GM12875 (cell line): ENCODE measurements around the gene HIVEP3.

Experiments
- H3K4me3 ChIP-seq: one replicate; pipeline ENCODE4 v1.5.1; 2011; ENCODE audit warnings: low read depth, low read length, control low read depth
- CTCF ChIP-seq: IDR thresholded peaks from 2 replicates; pipeline ENCODE4 v1.5.1; 2011; ENCODE audit warnings: low read depth, mild to moderate bottlenecking, control low read depth, inconsistent platforms, low read length, moderate library complexity, borderline replicate concordance; ENCODE audit not compliant: insufficient read depth

The HIVEP3 gene

GRCh38 chr1:41632781-41633575 is 285.7 kb downstream of the HIVEP3 start:
- no peak for TF ChIP-seq CTCF
- no peak overlapping the region for H3K4me3 ChIP-seq

- no peak for TF ChIP-seq CTCF
- H3K4me3 ChIP-seq: no peak overlapping the region
These were observed 286.8 kb downstream of the HIVEP3 start for GRCh38 chr1:41631971-41632370.

- TF ChIP-seq CTCF: no peak
- H3K4me3 ChIP-seq: no peak overlapping the region
These were observed 287.6 kb downstream of the HIVEP3 start for GRCh38 chr1:41631154-41631553.

- no peak for TF ChIP-seq CTCF
- H3K4me3 ChIP-seq: no peak overlapping the region
These were observed 289.2 kb downstream of the HIVEP3 start for GRCh38 chr1:41629571-41629970.

- H3K4me3 ChIP-seq: no peak overlapping the region
- TF ChIP-seq CTCF: no peak
These were observed 289.6 kb downstream of the HIVEP3 start for GRCh38 chr1:41629141-41629540.

- no peak overlapping the region for H3K4me3 ChIP-seq
- no peak for TF ChIP-seq CTCF
These were observed 291.0 kb downstream of the HIVEP3 start for GRCh38 chr1:41627491-41628280.
